A549 (cell line): ENCODE data around the gene POU3F3. TPM values are rescaled to one million over a fixed set of nuclear protein-coding genes. Genes with fewer than 3 reads are reported as not detected.

ENCODE experiments used
- ATAC-seq, 2 experiments: fragments of 200-7000 bp in 1 of 2; fragments of >200 bp in 1 of 2; cut with Nextera tagmentation in 1 of 2; cut with Tn5 transposase in 1 of 2; 3 replicates each; pipeline versions ENCODE4 v1.8.0 to v1.9.1; 2018 to 2020; ENCODE audit warnings: mild to moderate bottlenecking in 1 of 2, moderate library complexity in 1 of 2
- CTCF ChIA-PET: fragments of 300-600 bp; sonication (Branson Sonifier 250); formaldehyde crosslinking; extraction: SDS; loops from one replicate; lab custom pipeline; 2021; ENCODE audit warnings: antibody characterized with exemption, inconsistent platforms; lab: Yijun Ruan, JAX
- POLR2A ChIA-PET: fragments of 350-600 bp; formaldehyde crosslinking; extraction: SDS; loops from one replicate; lab custom pipeline; 2021; ENCODE audit warnings: antibody characterized with exemption, inconsistent platforms; lab: Yijun Ruan, JAX
- DNase-seq, 2 experiments: peaks; one replicate each; pipeline versions ENCODE4 v3.0.0 to v3.0.0-alpha.2; 2011 to 2016; ENCODE audit warnings: low read depth in 1 of 2, low spot score in 1 of 2
- FAIRE-seq: peaks from 2 replicates; lab custom pipeline; 2011; peaks lifted over from hg19 to GRCh38; lab: Jason Lieb, UNC
- H3K27ac ChIP-seq, 2 experiments: fragments of >200 bp; sonication (Bioruptor Twin); formaldehyde crosslinking; 3 replicates each; pipeline ENCODE4 v1.5.1; 2016 to 2017
- H3K4me1 ChIP-seq: fragments of >200 bp; sonication (Bioruptor Twin); formaldehyde crosslinking; 3 replicates; pipeline ENCODE4 v1.6.1; 2016
- H3K4me2 ChIP-seq: fragments of >200 bp; sonication (Bioruptor Twin); formaldehyde crosslinking; 3 replicates; pipeline ENCODE4 v1.6.1; 2016
- H3K4me3 ChIP-seq: fragments of >200 bp; sonication (Bioruptor Twin); formaldehyde crosslinking; 3 replicates; pipeline ENCODE4 v1.5.1; 2016
- H3K9me3 ChIP-seq: fragments of >200 bp; sonication (Bioruptor Twin); formaldehyde crosslinking; 3 replicates; pipeline ENCODE4 v1.6.1; 2016
- CBX2 ChIP-seq: fragments of 200-600 bp; sonication (generic); IDR thresholded peaks from 2 replicates; pipeline ENCODE4 v1.6.1; 2016; ENCODE audit warnings: low read depth, mild to moderate bottlenecking, borderline replicate concordance
- CBX8 ChIP-seq: fragments of 200-600 bp; sonication (generic); IDR thresholded peaks from 2 replicates; pipeline ENCODE4 v1.6.1; 2016
- CHD2 ChIP-seq: fragments of 150-350 bp; IDR thresholded peaks from 2 replicates; pipeline ENCODE4 v1.6.1; 2014; ENCODE audit warnings: low read length; ENCODE audit not compliant: partially characterized antibody
- ESRRA ChIP-seq: fragments of 150-350 bp; IDR thresholded peaks from 2 replicates; pipeline ENCODE4 v1.6.1; 2014; ENCODE audit warnings: mild to moderate bottlenecking, low read length, borderline replicate concordance
- HDAC2 ChIP-seq: fragments of 200-600 bp; sonication (generic); IDR thresholded peaks from 2 replicates; pipeline ENCODE4 v1.6.1; 2016
- HEYL ChIP-seq: fragments of 250-450 bp; sonication (Bioruptor Pico); IDR thresholded peaks from 2 replicates; pipeline ENCODE4 v1.8.0; 2021; ENCODE audit warnings: mild to moderate bottlenecking, moderate library complexity
- HOXB13 ChIP-seq: fragments of 250-450 bp; sonication (Bioruptor Pico); IDR thresholded peaks from 2 replicates; pipeline ENCODE4 v1.5.0; 2020; ENCODE audit warnings: low read depth, mild to moderate bottlenecking, moderate library complexity
- MAFK ChIP-seq: fragments of 450-650 bp; IDR thresholded peaks from 2 replicates; pipeline ENCODE4 v1.6.1; 2014; ENCODE audit not compliant: partially characterized antibody
- MAZ ChIP-seq: fragments of 150-350 bp; IDR thresholded peaks from 2 replicates; pipeline ENCODE4 v1.6.1; 2014; ENCODE audit warnings: antibody characterized with exemption, low read depth, low read length, borderline replicate concordance
- RAD21 ChIP-seq, 2 experiments: fragments of >200 bp in 1 of 2; sonication (Bioruptor Twin) in 1 of 2; formaldehyde crosslinking in 1 of 2; IDR thresholded peaks in 1 of 2; conservative IDR thresholded peaks in 1 of 2; 2 replicates in 1 of 2; 3 replicates in 1 of 2; pipeline ENCODE4 v1.6.1; 2012 to 2018; ENCODE audit warnings: inconsistent platforms in 1 of 2
- RNF2 ChIP-seq: fragments of 200-600 bp; sonication (generic); IDR thresholded peaks from 2 replicates; pipeline ENCODE4 v1.6.1; 2016; ENCODE audit warnings: low read depth, mild to moderate bottlenecking, antibody characterized with exemption, moderate library complexity, borderline replicate concordance
- WGBS: methylation state at CpG from one replicate; pipeline ENCODE4 v1.1.6; 2017; ENCODE audit errors: missing lambda C conversion rate; 5-methylcytosine and 5-hydroxymethylcytosine counted together
- polyA plus RNA-seq, 4 experiments: library from polyadenylated mRNA; depleted of rRNA in 3 of 4; stranded (reverse); fragments of >200 nt; fragmentation: RNase III in 1 of 4; extraction: RNeasy Plus Mini Kit Qiagen cat#74134 plus additional on column Dnase treatment in 1 of 4; gene quantifications; 2 replicates in 3 of 4; 3 replicates in 1 of 4; pipeline ENCODE4 v1.2.3, GENCODE V29; 2011 to 2017
- TF ChIP-seq, protein P1 (sequence below): fragments of >200 bp; sonication (Bioruptor Twin); formaldehyde crosslinking; IDR thresholded peaks from 2 replicates; pipeline ENCODE4 v1.6.1; 2016
- TF ChIP-seq, protein P2 (sequence below): fragments of 250-450 bp; sonication (Bioruptor Pico); IDR thresholded peaks from 2 replicates; pipeline ENCODE4 v1.5.0; 2020; ENCODE audit warnings: low read depth, mild to moderate bottlenecking, moderate library complexity
- TF ChIP-seq, protein P3 (sequence below): fragments of 250-450 bp; sonication (Bioruptor Pico); IDR thresholded peaks from 2 replicates; pipeline ENCODE4 v1.5.0; 2021; ENCODE audit warnings: mild to moderate bottlenecking, moderate library complexity, borderline replicate concordance

The POU3F3 gene
- polyA plus RNA-seq, 2 of the 4 experiments (the other 2 are of a cell fraction) = 0.03 TPM; not detected in 1

DNA sequence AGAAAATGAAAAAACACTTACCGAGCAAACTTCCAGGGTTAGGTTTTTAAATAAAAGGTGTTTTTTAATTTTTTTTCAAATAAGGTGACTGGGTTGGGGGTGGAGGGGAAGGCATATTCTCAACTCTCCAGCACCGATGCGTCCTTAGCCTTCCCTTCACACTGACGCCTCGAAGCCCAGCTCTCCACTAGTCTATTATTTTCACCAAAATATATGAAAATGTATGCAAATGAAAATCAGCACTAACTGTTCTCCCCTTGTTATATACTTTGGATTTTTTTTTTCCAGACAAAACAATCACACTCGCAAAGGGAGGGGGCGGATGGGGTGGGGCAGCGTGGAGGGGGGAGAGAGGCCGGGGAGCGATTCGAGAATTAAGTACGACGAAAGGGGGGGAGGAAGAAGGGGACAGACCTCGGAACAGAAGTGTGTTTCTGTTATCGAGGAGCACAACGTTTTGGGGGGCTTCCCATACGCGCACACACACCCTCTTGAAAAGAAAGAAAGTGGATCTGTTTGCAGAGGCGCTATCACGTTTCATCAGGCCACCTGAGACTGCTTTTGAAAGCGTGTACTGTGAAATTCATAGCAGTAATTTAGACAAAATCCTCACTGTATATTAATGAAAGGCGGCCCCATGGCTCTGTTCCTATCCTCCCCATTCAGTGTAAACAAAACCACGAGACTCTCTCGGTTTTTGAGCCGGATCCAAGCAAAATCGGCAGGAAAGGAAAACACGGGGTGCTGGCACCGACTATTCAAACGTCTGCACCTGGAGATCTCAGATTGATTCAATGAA, 2.4 kb upstream of the POU3F3 start:
- ATAC-seq = no peak
- Histone ChIP-seq H3K27ac (no peak overlapping the region), H3K9me3 (no peaks in the 10 kb centered on the region), H3K4me2 (peak overlapping the region; percentile 91)
- WGBS = 13% methylated on average over 28 of the region's 29 CpGs
- no peak for TF ChIP-seq MAZ
- TF ChIP-seq, all 56 proteins: peak for 0
- Histone ChIP-seq H3K4me3 (no peak overlapping the region; the same call in 2 of the 3 replicates), H3K4me1 (peaks cover 12% of the 10 kb centered on the region; the same call in 1 of the 3 replicates)
- no peak for DNase-seq
- CTCF ChIA-PET = interaction anchor here (1.0 to 3.7 kb wide), 4 partner anchors 16 to 1691 kb away, joined by 3 to 20 read pairs (median 5); no protein-coding TSS in a partner anchor
- POLR2A ChIA-PET = no interaction called here
- FAIRE-seq = no peak

DNA sequence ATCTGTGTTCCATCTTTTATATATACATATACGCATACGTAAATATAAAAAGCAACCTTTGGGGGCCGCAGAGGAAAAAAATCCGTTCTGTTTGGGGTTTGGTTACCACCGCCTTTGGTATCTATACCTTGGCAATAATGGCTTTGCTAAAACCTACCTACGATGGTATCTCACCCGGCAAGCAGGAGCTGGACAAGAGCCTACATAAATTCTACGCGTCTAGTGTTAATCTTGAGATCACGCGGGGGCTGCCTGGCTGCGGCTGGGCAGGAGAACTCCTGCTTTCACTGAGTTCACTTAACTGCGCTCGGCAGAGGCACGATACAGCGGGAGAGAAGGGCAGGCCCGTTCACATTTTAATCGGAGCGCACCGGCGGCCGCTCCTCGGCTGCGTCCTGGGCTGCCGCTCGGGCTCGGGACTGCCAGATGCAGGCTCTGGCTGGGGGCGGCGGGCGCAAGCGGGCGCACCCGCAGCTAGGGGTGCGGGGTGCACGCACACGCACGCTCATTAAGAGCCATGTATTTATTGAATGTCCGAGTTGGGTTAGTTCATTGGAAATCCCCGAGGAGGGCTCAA, 1.7 kb upstream of the POU3F3 start:
- WGBS = 52% methylated on average over 39 of the region's 39 CpGs
- no peak for TF ChIP-seq HOXB13 (CRISPR knock-in tag)
- no peak for TF ChIP-seq CBX2
- TF ChIP-seq CBX8 = peak; percentile 90; the same call in 1 of the 2 replicates
- no peak for TF ChIP-seq HEYL (CRISPR knock-in tag)
- peak; percentile 98 for TF ChIP-seq RNF2
- Histone ChIP-seq H3K4me3 (peak overlapping the region; percentile 44; the same call in 2 of the 3 replicates), H3K4me2 (peak overlapping the region; percentile 91), H3K9me3 (no peaks in the 10 kb centered on the region), H3K4me1 (peaks cover 12% of the 10 kb centered on the region; the same call in 1 of the 3 replicates), H3K27ac (no peak overlapping the region)
- CTCF ChIA-PET = interaction anchor here (1.0 kb wide), 1 partner anchor 19 kb away, joined by 3 read pairs; no protein-coding TSS in a partner anchor
- POLR2A ChIA-PET = no interaction called here
- ATAC-seq (peak in 1 of 2 experiments; percentile 27; a peak in 3 of 6 replicates), DNase-seq (no peak), FAIRE-seq (no peak)

DNA sequence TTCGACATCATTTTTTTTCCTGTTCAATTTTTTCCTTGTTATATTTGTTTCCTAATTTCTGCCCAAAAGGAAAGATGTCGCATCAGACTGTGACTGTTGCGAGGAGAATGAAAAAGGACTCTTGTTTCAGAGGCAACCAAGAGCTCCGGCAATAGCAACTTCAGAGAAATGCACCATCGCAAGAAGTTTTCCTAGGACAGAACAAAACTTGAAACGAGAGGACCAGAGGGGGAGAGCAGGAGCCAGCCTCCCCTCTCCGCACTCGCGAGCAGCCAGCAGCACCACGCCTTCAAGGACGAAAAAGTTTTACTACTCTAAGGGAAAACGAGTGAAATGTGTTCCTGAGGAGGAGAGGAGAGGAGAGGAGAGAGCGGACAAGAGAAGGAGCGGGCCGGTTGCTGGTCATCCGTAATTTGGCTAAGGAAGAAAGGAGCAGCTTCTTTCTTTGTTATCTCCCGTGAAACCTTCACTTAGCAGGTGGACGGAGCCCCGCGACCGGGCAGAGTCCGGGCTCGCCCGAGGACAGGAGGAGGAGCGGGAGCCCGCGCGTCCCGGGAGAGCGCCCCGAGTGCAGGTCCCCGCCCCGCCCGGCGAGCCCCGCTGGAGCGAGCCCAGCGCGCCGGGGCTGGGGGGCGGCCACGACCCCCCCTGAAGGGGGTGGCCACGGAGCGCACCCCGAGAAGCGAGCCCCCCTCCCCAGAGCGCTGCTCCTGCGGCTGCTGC, 744 bp downstream of the POU3F3 start:
- no peak for TF ChIP-seq RAD21 (conservative IDR thresholded peaks at IDR 0.05 in 1 of 2, IDR thresholded peaks at IDR 0.05 in 1 of 2)
- TF ChIP-seq CBX8 = peak; percentile 75; the same call in 1 of the 2 replicates
- no peak for TF ChIP-seq HDAC2
- TF ChIP-seq MAFK = no peak
- peak; percentile 83 for TF ChIP-seq RNF2
- TF ChIP-seq, protein P1, sequence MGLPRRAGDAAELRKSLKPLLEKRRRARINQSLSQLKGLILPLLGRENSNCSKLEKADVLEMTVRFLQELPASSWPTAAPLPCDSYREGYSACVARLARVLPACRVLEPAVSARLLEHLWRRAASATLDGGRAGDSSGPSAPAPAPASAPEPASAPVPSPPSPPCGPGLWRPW = no peak
- no peak for TF ChIP-seq CHD2
- TF ChIP-seq, protein P2, sequence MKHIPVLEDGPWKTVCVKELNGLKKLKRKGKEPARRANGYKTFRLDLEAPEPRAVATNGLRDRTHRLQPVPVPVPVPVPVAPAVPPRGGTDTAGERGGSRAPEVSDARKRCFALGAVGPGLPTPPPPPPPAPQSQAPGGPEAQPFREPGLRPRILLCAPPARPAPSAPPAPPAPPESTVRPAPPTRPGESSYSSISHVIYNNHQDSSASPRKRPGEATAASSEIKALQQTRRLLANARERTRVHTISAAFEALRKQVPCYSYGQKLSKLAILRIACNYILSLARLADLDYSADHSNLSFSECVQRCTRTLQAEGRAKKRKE (CRISPR knock-in tag) = no peak
- no peak for TF ChIP-seq MAZ
- TF ChIP-seq, protein P3, sequence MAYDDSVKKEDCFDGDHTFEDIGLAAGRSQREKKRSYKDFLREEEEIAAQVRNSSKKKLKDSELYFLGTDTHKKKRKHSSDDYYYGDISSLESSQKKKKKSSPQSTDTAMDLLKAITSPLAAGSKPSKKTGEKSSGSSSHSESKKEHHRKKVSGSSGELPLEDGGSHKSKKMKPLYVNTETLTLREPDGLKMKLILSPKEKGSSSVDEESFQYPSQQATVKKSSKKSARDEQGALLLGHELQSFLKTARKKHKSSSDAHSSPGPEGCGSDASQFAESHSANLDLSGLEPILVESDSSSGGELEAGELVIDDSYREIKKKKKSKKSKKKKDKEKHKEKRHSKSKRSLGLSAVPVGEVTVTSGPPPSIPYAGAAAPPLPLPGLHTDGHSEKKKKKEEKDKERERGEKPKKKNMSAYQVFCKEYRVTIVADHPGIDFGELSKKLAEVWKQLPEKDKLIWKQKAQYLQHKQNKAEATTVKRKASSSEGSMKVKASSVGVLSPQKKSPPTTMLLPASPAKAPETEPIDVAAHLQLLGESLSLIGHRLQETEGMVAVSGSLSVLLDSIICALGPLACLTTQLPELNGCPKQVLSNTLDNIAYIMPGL (CRISPR knock-in tag) = no peak
- TF ChIP-seq ESRRA = no peak
- H3K4me3 ChIP-seq = peak overlapping the region; percentile 44

More for the DNA sequence above, 744 bp downstream of the POU3F3 start:
- H3K4me1 ChIP-seq = peaks cover 12% of the 10 kb centered on the region; the same call in 1 of the 3 replicates
- no peaks in the 10 kb centered on the region for H3K9me3 ChIP-seq
- DNase-seq (no peak), FAIRE-seq (no peak), ATAC-seq (peak in 1 of 2 experiments; percentile 18; a peak in 2 of 6 replicates)
- H3K27ac ChIP-seq = no peak overlapping the region
- ChIA-PET POLR2A (no interaction called here), CTCF (no interaction called here)
- H3K4me2 ChIP-seq = peak overlapping the region; percentile 91
- WGBS = 12% methylated on average over 23 of the region's 48 CpGs
